ENCODE data around the gene TUBGCP2.

TUBGCP2 gene

GRCh38 chr10:133293810-133294119 lies 14.9 kb downstream of the TUBGCP2 start:
- no peak for FAIRE-seq
- no peak for TF ChIP-seq POLR2A (IDR thresholded peaks at IDR 0.05; ENCODE audit: low read depth, low read length)
- no peak for DNase-seq (ENCODE audit: insufficient read length, low spot score)

- FAIRE-seq (peak; percentile 98), DNase-seq (ENCODE audit: insufficient read length, low spot score) (peak; percentile 95)
- TF ChIP-seq POLR2A (IDR thresholded peaks at IDR 0.05; ENCODE audit: low read depth, low read length) = no peak
These were observed 15.5 kb downstream of the TUBGCP2 start for GRCh38 chr10:133292919-133293809.

GRCh38 chr10:133289761-133290160 lies 18.9 kb downstream of the TUBGCP2 start:
- TF ChIP-seq POLR2A (IDR thresholded peaks at IDR 0.05; ENCODE audit: low read depth, low read length) = no peak
- FAIRE-seq = no peak
- no peak for DNase-seq (ENCODE audit: insufficient read length, low spot score)

- no peak for DNase-seq (ENCODE audit: insufficient read length, low spot score)
- TF ChIP-seq POLR2A (IDR thresholded peaks at IDR 0.05; ENCODE audit: low read depth, low read length) = no peak
- no peak for FAIRE-seq
These were observed 20.7 kb downstream of the TUBGCP2 start for GRCh38 chr10:133287832-133288500.

- DNase-seq (ENCODE audit: insufficient read length, low spot score) (no peak), FAIRE-seq (no peak)
- TF ChIP-seq POLR2A (IDR thresholded peaks at IDR 0.05; ENCODE audit: low read depth, low read length) = no peak
These were observed 22.3 kb downstream of the TUBGCP2 start for GRCh38 chr10:133286366-133286765.

- TF ChIP-seq POLR2A (IDR thresholded peaks at IDR 0.05; ENCODE audit: low read depth, low read length) = no peak
- FAIRE-seq (no peak), DNase-seq (ENCODE audit: insufficient read length, low spot score) (no peak)
These were observed 23.5 kb downstream of the TUBGCP2 start for GRCh38 chr10:133285217-133285616.

GRCh38 chr10:133283931-133284330 lies 24.7 kb downstream of the TUBGCP2 start:
- FAIRE-seq = no peak
- no peak for DNase-seq (ENCODE audit: insufficient read length, low spot score)
- no peak for TF ChIP-seq POLR2A (IDR thresholded peaks at IDR 0.05; ENCODE audit: low read depth, low read length)

GRCh38 chr10:133282846-133283390 lies 25.8 kb downstream of the TUBGCP2 start:
- FAIRE-seq (no peak), DNase-seq (ENCODE audit: insufficient read length, low spot score) (no peak)
- TF ChIP-seq POLR2A (IDR thresholded peaks at IDR 0.05; ENCODE audit: low read depth, low read length) = no peak

- no peak for DNase-seq (ENCODE audit: insufficient read length, low spot score)
- no peak for FAIRE-seq
- no peak for TF ChIP-seq POLR2A (IDR thresholded peaks at IDR 0.05; ENCODE audit: low read depth, low read length)
These were observed 26.9 kb downstream of the TUBGCP2 start for GRCh38 chr10:133281628-133282372.

GRCh38 chr10:133281084-133281483 lies 27.6 kb downstream of the TUBGCP2 start:
- no peak for TF ChIP-seq POLR2A (IDR thresholded peaks at IDR 0.05; ENCODE audit: low read depth, low read length)
- FAIRE-seq (no peak), DNase-seq (ENCODE audit: insufficient read length, low spot score) (no peak)

- no peak for TF ChIP-seq POLR2A (IDR thresholded peaks at IDR 0.05; ENCODE audit: low read depth, low read length)
- FAIRE-seq (no peak), DNase-seq (ENCODE audit: insufficient read length, low spot score) (no peak)
These were observed 28.1 kb downstream of the TUBGCP2 start for GRCh38 chr10:133280391-133281059.

GRCh38 chr10:133279326-133280226 lies 29.1 kb downstream of the TUBGCP2 start:
- DNase-seq (ENCODE audit: insufficient read length, low spot score) (no peak), FAIRE-seq (no peak)
- no peak for TF ChIP-seq POLR2A (IDR thresholded peaks at IDR 0.05; ENCODE audit: low read depth, low read length)
